GM23248 (cell line): Measurements from ENCODE around the gene LIMS2. TPM values are rescaled to one million over a fixed set of nuclear protein-coding genes. Genes with fewer than 3 reads are reported as not detected.

Experiments used
- DNase-seq: peaks from one replicate; pipeline ENCODE4 v3.0.0-alpha.2; 2015
- H2AFZ ChIP-seq: fragments of 200-600 bp; sonication (generic); 2 replicates; pipeline ENCODE4 v1.6.1; 2016; ENCODE audit warnings: antibody characterized with exemption
- H3F3A ChIP-seq: fragments of 200-600 bp; sonication (generic); 2 replicates; pipeline ENCODE4 v1.6.1; 2016; ENCODE audit warnings: mild to moderate bottlenecking, antibody characterized with exemption, mixed run types; ENCODE audit not compliant: insufficient read depth
- H3K27ac ChIP-seq: fragments of 200-600 bp; sonication (generic); 2 replicates; pipeline ENCODE4 v1.5.1; 2016; ENCODE audit warnings: mild to moderate bottlenecking
- H3K27me3 ChIP-seq: fragments of 200-600 bp; sonication (generic); replicated peaks from 2 replicates; pipeline ENCODE4 v1.6.1; 2016; ENCODE audit warnings: mild to moderate bottlenecking; ENCODE audit not compliant: insufficient read depth
- H3K36me3 ChIP-seq: fragments of 200-600 bp; sonication (generic); 2 replicates; pipeline ENCODE4 v1.6.1; 2016; ENCODE audit warnings: low read depth, mild to moderate bottlenecking
- H3K4me1 ChIP-seq: fragments of 200-600 bp; sonication (generic); 2 replicates; pipeline ENCODE4 v1.6.1; 2016; ENCODE audit warnings: mild to moderate bottlenecking; ENCODE audit not compliant: insufficient read depth
- H3K4me2 ChIP-seq: fragments of 200-600 bp; sonication (generic); one replicate; pipeline ENCODE4 v1.6.1; 2016; ENCODE audit warnings: mild to moderate bottlenecking; ENCODE audit not compliant: unreplicated experiment
- H3K4me3 ChIP-seq: fragments of 200-600 bp; sonication (generic); 2 replicates; pipeline ENCODE4 v1.5.1; 2016; ENCODE audit warnings: mild to moderate bottlenecking
- H3K79me2 ChIP-seq: fragments of 200-600 bp; sonication (generic); 2 replicates; pipeline ENCODE4 v1.6.1; 2016; ENCODE audit warnings: mild to moderate bottlenecking; ENCODE audit not compliant: insufficient read depth
- H3K9ac ChIP-seq: fragments of 200-600 bp; sonication (generic); 2 replicates; pipeline ENCODE4 v1.6.1; 2016; ENCODE audit warnings: mild to moderate bottlenecking
- H3K9me2 ChIP-seq: fragments of 200-600 bp; sonication (generic); 2 replicates; pipeline ENCODE4 v1.6.1; 2016; ENCODE audit warnings: mixed run types, mild to moderate bottlenecking, moderate library complexity; ENCODE audit not compliant: insufficient read depth
- H3K9me3 ChIP-seq: fragments of 200-600 bp; sonication (generic); one replicate; pipeline ENCODE4 v1.6.1; 2017; ENCODE audit warnings: low read depth
- H4K20me1 ChIP-seq: fragments of 200-600 bp; sonication (generic); 2 replicates; pipeline ENCODE4 v1.6.0; 2016; ENCODE audit not compliant: insufficient read depth
- EZH2 ChIP-seq: fragments of 200-600 bp; sonication (generic); IDR thresholded peaks from 2 replicates; pipeline ENCODE4 v1.6.1; 2018; ENCODE audit warnings: antibody characterized with exemption, mild to moderate bottlenecking; ENCODE audit not compliant: insufficient read depth, poor library complexity, severe bottlenecking
- EZH2phosphoT487 ChIP-seq: fragments of 200-600 bp; sonication (generic); IDR thresholded peaks from 2 replicates; pipeline ENCODE4 v1.6.1; 2018; ENCODE audit warnings: antibody characterized with exemption, moderate library complexity, mild to moderate bottlenecking, low read depth; ENCODE audit not compliant: insufficient read depth
- WGBS, 2 experiments: methylation state at CpG; one replicate each; pipeline ENCODE4 v1.1.6; 2015 to 2017; ENCODE audit warnings: low lambda C conversion rate in 2 of 2, low coverage in 1 of 2; ENCODE audit errors: missing lambda C conversion rate in 2 of 2; 5-methylcytosine and 5-hydroxymethylcytosine counted together
- in situ Hi-C: fragments of 300-500 bp; cut with MboI; formaldehyde crosslinking; loops from 2 replicates; pipeline ENCODE4 v1.15.0; 2020
- polyA plus RNA-seq: library from polyadenylated mRNA; unstranded; fragments of >200 nt; fragmentation: Nextera tagmentation; extraction: Ambion mirVana; gene quantifications from 2 replicates; pipeline ENCODE4 v1.2.1, GENCODE V29; 2016
- total RNA-seq: library from RNA; depleted of rRNA; stranded (reverse); fragments of >200 nt; shearing (Covaris generic); gene quantifications from 2 replicates; pipeline ENCODE4 v1.2.3, GENCODE V29; 2014

The LIMS2 gene
- total and polyA plus RNA-seq, 2 experiments from 2014 or later = 7.2 to 30.4 TPM

DNA sequence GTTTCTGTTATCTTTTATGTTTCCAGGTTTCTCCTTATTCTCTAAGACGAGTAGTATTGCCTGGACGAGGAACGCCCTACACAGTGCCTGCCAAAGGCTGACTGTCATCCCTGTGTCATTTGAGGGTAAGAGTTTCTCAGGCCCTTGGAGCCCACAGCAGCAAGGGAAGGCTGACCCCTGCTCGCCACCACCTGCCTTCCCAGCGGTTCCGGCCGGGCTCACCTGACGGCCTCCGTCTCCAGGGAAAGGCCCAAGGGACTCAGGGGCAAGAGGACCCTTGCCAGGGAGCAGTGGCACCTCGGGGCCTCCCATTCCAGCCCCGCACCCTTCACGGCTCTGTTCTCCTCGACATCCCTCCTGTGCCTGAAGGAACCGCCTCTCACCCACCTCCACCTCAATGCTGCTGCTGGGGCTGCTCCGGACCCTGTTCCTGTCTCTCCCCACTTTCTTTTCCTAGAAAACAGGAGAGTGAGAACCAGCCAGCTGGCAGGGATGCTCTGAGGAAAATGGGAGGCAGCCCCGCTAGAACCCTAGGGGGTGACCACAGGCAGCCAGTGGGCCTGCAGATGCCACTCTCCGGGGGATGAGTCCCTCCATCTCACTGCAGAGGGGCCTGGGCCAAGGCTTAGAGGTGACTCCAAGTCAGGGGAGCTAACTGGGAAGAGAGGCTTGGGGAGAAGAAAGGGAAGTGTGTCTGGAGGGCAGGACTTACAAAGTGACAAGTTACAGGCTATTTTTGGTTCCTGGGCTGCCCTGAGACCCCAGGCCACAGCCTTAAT lies 1.9 kb downstream of the LIMS2 start:
- Histone ChIP-seq H3K9ac (peak overlapping the region; percentile 79), H3K4me3 (peak overlapping the region; percentile 69), H3K27me3 (peaks cover 14% of the 10 kb centered on the region; the same call in 1 of the 2 replicates), H3K79me2 (0 out of 2 replicates have a peak, but pooled peaks cover 5% of the 10 kb centered on the region), H3K9me2 (no peaks in the 10 kb centered on the region), H4K20me1 (no peaks in the 10 kb centered on the region), H3K9me3 (no peaks in the 10 kb centered on the region), H2AFZ (0 out of 2 replicates have a peak overlapping the region, but pooled peaks have one; percentile 47), H3K4me1 (peaks cover 32% of the 10 kb centered on the region), H3K4me2 (peak overlapping the region; percentile 77), H3F3A (peaks cover 27% of the 10 kb centered on the region), H3K36me3 (no peaks in the 10 kb centered on the region), H3K27ac (peak overlapping the region; percentile 57)
- peak; percentile 73 for DNase-seq
- in situ Hi-C loops = no loop called here
- TF ChIP-seq EZH2phosphoT487 (no peak), EZH2 (no peak)
- 46 to 60% methylated on average over 17 of the region's 17 CpGs for WGBS, 2 experiments

DNA sequence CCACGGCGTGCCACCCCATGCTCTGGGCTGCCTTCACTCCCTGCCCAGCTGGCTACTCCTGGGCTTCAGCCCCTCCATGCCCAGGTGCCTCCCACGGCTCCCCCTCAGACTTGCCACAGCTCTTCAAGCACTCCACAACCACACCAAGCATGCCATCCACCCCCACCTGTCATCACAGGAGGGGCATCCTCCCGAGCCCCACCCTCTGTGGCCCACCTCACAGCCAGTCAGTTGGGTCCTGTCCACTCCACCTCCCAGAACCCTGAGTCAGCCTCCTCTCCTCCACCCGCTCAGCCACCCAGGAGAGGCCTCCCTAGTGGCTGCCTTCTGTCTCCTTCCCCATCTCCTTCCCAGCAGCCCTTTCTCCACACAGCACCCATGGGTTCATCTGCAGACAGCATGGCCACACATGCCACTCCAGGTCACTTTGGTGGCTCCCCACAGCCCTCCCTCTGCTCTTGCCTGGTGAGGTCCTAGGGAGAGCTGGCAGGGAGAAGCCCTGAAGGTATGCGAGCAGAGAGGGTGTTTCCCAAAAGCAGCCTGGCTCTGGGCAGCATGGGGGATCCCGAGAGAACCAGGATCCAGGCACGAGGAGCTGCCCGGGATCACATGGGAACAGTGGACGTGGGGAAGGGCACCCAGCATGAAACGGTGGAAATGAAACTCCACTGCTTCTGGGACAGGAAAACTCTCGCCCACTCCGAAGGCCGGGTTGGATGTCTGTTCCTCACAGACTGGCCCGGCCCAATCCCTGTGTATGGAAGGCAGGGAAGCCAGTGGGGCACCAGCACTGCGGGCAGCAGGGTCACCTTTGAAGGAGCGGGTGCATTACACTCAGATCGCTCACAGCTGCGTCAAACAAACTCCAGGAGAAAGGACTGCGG lies 2.7 kb downstream of the LIMS2 start:
- Histone ChIP-seq H3K36me3 (no peaks in the 10 kb centered on the region), H3K4me1 (peaks cover 32% of the 10 kb centered on the region), H3K4me3 (peak overlapping the region; percentile 69), H3K79me2 (peaks cover 13% of the 10 kb centered on the region), H3K9me3 (no peaks in the 10 kb centered on the region), H3K9ac (peak overlapping the region; percentile 79), H4K20me1 (no peaks in the 10 kb centered on the region), H3F3A (peaks cover 27% of the 10 kb centered on the region), H3K9me2 (no peaks in the 10 kb centered on the region), H2AFZ (0 out of 2 replicates have a peak overlapping the region, but pooled peaks have one; percentile 47), H3K27me3 (peaks cover 11% of the 10 kb centered on the region; the same call in 1 of the 2 replicates), H3K4me2 (peak overlapping the region; percentile 77), H3K27ac (peak overlapping the region; percentile 57)
- DNase-seq = peak; percentile 55
- in situ Hi-C loops = no loop called here
- TF ChIP-seq EZH2phosphoT487 (no peak), EZH2 (no peak)
- 31 to 34% methylated on average over 17 to 20 of the region's 20 CpGs for WGBS, 2 experiments

DNA sequence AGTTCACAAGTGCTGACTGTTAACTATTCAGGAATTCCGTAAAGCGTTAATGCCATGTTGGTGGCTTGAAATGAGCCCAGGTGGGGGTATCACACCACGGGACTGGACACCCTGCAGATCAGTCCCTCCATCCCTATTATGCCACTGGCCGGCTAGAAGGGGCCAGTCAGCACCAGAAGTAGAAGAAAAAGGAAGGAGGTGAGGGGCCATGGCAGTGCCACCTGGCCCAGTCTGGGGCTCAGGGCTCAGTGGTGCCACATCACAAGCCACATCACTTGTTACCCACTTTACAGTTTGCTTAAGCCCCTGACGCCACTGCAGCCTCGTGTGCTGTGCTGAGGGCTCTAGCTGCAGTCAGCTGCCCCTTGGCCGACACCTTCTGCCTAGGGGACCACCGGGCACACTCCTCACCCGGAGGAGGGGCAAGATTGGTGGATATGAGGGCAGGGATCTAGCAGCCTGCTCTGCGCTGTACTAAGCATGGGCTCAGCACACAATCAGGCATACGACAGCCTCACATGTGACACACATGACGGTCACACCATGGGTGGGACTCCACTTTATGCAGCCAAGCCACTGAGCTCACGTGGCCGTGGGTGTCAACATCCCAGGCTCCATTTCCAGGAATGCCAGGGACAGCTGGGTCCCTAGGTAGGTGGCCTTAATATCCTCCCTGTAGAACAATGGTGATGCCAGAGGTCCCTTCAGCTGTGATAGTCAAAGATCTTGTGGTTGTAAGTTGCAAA lies 3.6 kb downstream of the LIMS2 start:
- Histone ChIP-seq H3K36me3 (no peaks in the 10 kb centered on the region), H3K4me3 (no peak overlapping the region), H3K4me1 (peaks cover 32% of the 10 kb centered on the region), H3K9me3 (no peaks in the 10 kb centered on the region), H3K79me2 (peaks cover 21% of the 10 kb centered on the region), H4K20me1 (no peaks in the 10 kb centered on the region), H3K9ac (no peak overlapping the region), H3K27me3 (0 out of 2 replicates have a peak, but pooled peaks cover 3% of the 10 kb centered on the region), H3F3A (peaks cover 27% of the 10 kb centered on the region), H3K9me2 (no peaks in the 10 kb centered on the region), H3K4me2 (peak overlapping the region; percentile 77), H3K27ac (no peak overlapping the region), H2AFZ (no peak overlapping the region)
- DNase-seq = no peak
- in situ Hi-C loops = no loop called here
- no peak for TF ChIP-seq EZH2
- TF ChIP-seq EZH2phosphoT487 = no peak
- WGBS, 2 experiments = 57 to 59% methylated on average over 14 of the region's 14 CpGs

DNA sequence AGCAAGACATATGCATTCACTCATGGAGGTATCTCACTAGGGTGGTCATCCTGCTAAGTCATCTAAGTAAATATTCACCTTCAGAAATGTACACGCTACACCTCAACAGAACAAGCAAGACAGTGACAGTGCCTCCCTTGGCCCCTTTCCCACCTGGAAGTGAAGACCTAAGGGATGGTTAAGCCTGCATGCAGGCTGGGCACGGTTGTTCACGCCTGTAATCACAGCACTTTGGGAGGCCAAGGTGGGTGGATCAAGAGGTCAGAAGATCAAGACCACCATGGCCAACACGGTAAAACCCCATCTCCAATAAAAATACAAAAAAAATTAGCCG lies 4.4 kb downstream of the LIMS2 start:
- Histone ChIP-seq H3K9ac (no peak overlapping the region), H3K4me3 (no peak overlapping the region), H3K4me1 (peaks cover 27% of the 10 kb centered on the region), H3K36me3 (no peaks in the 10 kb centered on the region), H3K9me3 (no peaks in the 10 kb centered on the region), H2AFZ (no peak overlapping the region), H3F3A (peaks cover 20% of the 10 kb centered on the region), H4K20me1 (no peaks in the 10 kb centered on the region), H3K79me2 (peaks cover 28% of the 10 kb centered on the region), H3K27ac (no peak overlapping the region; the same call in 1 of the 2 replicates), H3K9me2 (no peaks in the 10 kb centered on the region), H3K27me3 (no peaks in the 10 kb centered on the region), H3K4me2 (no peak overlapping the region)
- WGBS, 2 experiments = 80 to 83% methylated on average over 5 of the region's 5 CpGs
- no peak for DNase-seq
- in situ Hi-C loops = no loop called here
- no peak for TF ChIP-seq EZH2phosphoT487
- no peak for TF ChIP-seq EZH2
